ENCODE results near the gene PGLYRP4.

PGLYRP4 gene

DNA sequence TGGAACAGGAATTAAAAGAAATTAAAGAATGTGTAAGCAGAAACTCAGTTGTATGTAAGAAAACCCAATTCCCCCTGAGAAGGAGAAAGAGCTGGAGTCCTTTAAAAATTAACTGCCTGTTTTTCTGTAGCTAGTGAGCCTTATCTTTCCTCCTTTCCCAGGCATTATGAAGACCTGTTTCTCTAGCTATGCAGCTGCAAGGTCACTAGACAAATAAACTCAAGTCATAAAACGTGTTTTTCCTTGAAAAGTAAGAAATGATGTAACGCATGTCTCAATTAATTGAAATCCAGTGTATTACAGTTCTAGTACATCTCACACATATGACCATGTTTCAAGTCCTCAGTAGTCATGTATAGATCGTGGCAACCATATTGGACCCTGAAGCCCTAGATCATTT is 21.5 kb upstream of the PGLYRP4 start:
- POLR2A ChIA-PET, result no interaction called here
- DNase-seq (ENCODE audit: low read depth, low spot score), result no peak
- TF ChIP-seq, protein P1, sequence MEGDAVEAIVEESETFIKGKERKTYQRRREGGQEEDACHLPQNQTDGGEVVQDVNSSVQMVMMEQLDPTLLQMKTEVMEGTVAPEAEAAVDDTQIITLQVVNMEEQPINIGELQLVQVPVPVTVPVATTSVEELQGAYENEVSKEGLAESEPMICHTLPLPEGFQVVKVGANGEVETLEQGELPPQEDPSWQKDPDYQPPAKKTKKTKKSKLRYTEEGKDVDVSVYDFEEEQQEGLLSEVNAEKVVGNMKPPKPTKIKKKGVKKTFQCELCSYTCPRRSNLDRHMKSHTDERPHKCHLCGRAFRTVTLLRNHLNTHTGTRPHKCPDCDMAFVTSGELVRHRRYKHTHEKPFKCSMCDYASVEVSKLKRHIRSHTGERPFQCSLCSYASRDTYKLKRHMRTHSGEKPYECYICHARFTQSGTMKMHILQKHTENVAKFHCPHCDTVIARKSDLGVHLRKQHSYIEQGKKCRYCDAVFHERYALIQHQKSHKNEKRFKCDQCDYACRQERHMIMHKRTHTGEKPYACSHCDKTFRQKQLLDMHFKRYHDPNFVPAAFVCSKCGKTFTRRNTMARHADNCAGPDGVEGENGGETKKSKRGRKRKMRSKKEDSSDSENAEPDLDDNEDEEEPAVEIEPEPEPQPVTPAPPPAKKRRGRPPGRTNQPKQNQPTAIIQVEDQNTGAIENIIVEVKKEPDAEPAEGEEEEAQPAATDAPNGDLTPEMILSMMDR (IDR thresholded peaks at IDR 0.05; ENCODE audit: insufficient read depth, low read length, missing control alignments), result no peak
- CTCF ChIA-PET, result no interaction called here
- H3K4me3 ChIP-seq (ENCODE audit: low read depth, low read length), result no peak overlapping the region

DNA sequence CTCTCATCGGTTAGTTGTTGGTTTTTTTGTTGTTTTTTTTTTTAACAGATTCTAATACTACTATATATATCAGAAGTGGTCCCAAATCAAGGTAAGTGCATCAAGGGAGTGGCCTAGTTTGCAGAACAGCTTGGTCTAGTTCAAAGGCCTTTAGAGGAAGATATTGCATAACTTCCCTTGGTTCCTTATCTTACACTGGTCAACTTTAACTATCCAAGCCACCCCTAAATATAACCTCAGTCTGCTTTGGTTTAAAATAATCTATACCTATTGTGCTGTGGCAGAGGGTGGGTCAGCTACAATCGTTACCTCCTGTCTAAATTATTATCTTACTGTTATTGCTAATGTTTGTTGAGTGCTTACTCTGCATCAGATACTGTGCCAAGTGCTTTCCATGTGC is 19.9 kb upstream of the PGLYRP4 start:
- CTCF ChIA-PET, result interaction anchor here (1.4 kb wide), 1 partner anchor 16 kb away, joined by 3 read pairs; no protein-coding TSS in a partner anchor

DNA sequence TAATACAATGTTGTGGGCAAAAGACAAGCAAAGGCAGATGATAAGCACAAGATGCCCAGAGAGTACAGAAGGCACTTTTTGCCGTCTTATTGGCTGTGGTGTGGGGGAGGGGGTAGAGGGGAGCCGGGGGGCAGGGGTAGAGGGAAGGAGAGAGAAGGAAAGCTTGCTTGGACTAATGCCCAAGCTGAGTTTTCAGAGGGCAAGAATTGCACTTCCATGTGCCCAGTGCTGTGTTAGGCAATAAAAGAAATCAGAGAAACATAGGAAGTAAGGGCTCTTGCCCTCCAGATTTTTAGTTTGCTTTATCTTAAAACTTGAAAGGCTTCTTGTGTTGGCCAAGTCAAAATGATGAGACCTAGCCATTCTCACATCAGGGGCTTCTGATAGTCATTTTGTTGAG is 18.4 kb upstream of the PGLYRP4 start:
- DNase-seq (ENCODE audit: low read depth, low spot score), result no peak
- CTCF ChIA-PET, result interaction anchor here (1.7 kb wide), 1 partner anchor 10 kb away, joined by 4 read pairs; the partner anchor contains the start of gene S100A9
- TF ChIP-seq, protein P1 (IDR thresholded peaks at IDR 0.05; ENCODE audit: insufficient read depth, low read length, missing control alignments), result no peak
- no peak overlapping the region for H3K4me3 ChIP-seq (ENCODE audit: low read depth, low read length)
- POLR2A ChIA-PET, result no interaction called here

More for the DNA sequence above, 19.9 kb upstream of the PGLYRP4 start:
- no peak overlapping the region for H3K4me3 ChIP-seq (ENCODE audit: low read depth, low read length)
- POLR2A ChIA-PET, result no interaction called here
- no peak for DNase-seq (ENCODE audit: low read depth, low spot score)
- TF ChIP-seq, protein P1 (IDR thresholded peaks at IDR 0.05; ENCODE audit: insufficient read depth, low read length, missing control alignments), result no peak

DNA sequence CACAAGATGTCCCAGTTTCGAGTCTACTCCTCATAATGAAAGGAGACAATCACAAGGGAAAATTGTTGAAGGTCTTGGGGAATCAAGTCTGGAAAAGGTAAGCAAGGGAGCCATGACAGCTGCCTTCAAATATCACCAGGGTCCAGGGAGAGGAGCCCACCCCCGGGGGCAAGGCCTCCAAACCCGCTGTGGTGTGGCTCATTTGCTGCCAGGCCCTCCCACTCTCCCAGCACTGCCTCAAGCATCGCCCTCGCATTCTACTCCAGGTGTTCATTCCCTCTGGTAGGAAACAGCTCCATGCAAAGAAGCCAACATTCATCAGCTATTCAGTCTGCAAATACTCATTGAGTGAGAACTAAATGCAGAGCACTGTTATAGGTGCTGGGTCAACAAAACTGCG is 17.6 kb upstream of the PGLYRP4 start:
- no peak for DNase-seq (ENCODE audit: low read depth, low spot score)
- CTCF ChIA-PET, result interaction anchor here (1.7 to 1.9 kb wide), 2 partner anchors 9 to 11 kb away, joined by 4 read pairs; partner anchors contain the start of gene S100A9
- TF ChIP-seq, protein P1 (IDR thresholded peaks at IDR 0.05; ENCODE audit: insufficient read depth, low read length, missing control alignments), result no peak
- POLR2A ChIA-PET, result no interaction called here
- H3K4me3 ChIP-seq (ENCODE audit: low read depth, low read length), result no peak overlapping the region

DNA sequence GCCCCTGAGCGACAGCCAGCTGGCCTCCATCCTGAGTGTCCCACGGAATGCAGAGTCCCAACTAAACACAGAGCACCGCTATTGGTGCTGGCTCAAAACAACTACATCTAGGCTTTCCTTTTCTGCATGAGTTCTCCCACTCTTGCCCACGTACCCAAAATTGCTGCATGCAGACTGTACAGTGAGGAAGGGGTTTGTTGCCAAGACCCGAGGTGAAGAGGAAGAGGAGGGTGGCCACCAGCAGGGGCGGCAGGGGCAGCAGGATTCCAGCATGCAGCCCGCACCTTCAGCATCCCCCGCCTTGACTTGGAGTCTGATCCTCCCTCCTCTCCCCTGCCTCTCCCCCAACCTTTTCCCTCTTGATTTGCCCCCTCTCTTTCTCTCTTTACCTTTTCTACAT is 17.1 kb upstream of the PGLYRP4 start:
- no peak for DNase-seq (ENCODE audit: low read depth, low spot score)
- TF ChIP-seq, protein P1 (IDR thresholded peaks at IDR 0.05; ENCODE audit: insufficient read depth, low read length, missing control alignments), result no peak
- ChIA-PET CTCF (interaction anchor here (1.8 to 1.9 kb wide), 2 partner anchors 10 to 14 kb away, joined by 4 to 5 read pairs; no protein-coding TSS in a partner anchor), POLR2A (no interaction called here)
- no peak overlapping the region for H3K4me3 ChIP-seq (ENCODE audit: low read depth, low read length)

DNA sequence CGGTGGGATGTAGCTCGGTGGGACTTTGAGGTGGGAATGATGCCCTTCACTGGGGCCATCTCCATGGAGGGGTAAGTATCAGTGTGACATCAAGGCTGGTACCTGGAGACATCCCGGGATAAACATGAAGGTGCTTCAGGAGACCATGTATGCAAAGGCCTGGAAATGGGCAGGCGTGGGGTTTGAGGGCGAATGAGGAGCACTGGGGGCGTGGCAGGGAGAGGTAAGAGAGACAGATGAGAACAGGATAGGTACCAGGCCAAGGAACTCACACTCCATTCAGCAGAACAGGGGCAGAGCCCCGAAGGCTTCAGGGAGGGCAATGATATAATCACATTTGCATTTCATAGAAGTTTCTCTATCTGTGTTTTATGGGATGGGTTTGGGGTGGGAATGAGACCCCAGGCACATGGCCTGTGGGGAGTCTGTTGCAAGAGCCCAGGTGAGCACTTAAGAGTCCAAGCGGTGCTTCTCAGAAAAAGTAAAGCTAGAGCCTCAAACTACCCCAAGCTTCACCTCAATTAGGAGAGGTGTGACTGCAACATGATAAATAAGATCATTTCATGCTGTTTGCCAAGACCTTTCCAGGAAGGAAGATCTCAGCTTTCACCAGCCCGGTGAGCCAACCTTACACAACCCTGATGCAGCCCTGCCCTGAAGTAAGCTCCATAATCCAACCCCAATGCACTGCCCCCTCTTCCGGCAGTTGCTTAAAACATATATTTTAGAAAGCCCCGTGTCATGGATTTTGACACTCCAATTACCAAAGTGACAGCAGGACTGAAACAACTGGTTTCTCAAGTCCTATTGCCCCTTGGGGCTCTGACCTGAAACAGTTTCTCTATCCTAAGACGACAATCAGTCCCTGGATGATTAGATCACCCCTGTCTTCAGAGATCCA is 16.4 kb upstream of the PGLYRP4 start:
- ChIA-PET POLR2A (no interaction called here), CTCF (interaction anchor here (1.8 to 1.9 kb wide), 2 partner anchors 10 to 13 kb away, joined by 4 to 5 read pairs; no protein-coding TSS in a partner anchor)
- TF ChIP-seq, protein P1 (IDR thresholded peaks at IDR 0.05; ENCODE audit: insufficient read depth, low read length, missing control alignments), result no peak
- H3K4me3 ChIP-seq (ENCODE audit: low read depth, low read length), result no peak overlapping the region
- DNase-seq (ENCODE audit: low read depth, low spot score), result no peak
